ENCODE measurements around the gene LSP1. TPM values are rescaled to one million over a fixed set of nuclear protein-coding genes. Genes with fewer than 3 reads are reported as not detected.

LSP1 gene
- total RNA-seq, 1 donor from 2014 or later = 29.2 TPM

DNA sequence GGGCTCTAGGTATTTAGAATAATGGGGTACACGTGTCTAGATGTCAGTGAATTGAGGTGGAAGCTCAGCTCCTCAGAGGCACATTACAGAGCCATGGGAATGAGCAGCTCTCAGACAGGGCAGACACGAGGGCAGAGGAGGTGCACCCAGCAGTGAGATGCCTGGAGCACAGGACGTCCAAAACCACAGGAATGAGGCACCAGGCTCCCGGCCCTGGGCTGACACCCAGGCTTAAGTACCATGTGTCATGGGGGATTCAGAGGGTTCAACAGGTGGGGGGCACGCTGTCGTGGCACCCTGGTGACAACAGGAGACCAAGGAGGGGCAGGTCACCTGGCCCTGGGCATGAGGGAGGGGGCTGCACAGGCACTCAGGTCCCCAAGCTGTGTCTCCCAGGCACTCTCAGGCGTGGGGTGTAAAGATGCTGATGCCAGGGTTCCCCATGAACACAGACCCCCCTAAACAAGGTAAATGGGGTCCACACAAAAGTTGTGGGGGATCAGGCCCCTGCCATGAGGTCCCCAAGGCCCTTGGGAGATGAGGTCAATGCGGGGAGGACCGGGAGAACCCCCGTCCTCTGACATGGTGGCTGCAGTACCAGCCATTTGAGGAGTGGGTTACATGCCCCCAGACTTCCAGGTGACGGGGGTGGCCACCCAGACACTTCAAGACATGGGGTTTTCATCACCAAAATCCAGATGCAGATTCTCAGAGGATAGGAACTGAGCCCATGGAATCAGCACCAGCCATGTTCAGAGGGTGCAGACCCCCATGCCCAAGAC, 23.7 kb upstream of the LSP1 start:
- Histone ChIP-seq H3K4me1 (ENCODE audit: control insufficient read depth in 3 of 3, insufficient read depth in 3 of 3, low read length in 3 of 3) (peaks cover 14 to 20% (median 17%) of the 10 kb centered on the region in 3 donors), H3K4me3 (ENCODE audit: low read length in 3 of 3) (no peak overlapping the region), H3K36me3 (ENCODE audit: control insufficient read depth in 3 of 3, insufficient read depth in 3 of 3, low read length in 3 of 3) (no peaks in the 10 kb centered on the region), H3K27ac (ENCODE audit: low read depth, low read length) (no peak overlapping the region), H3K27me3 (ENCODE audit: control insufficient read depth in 3 of 3, insufficient read depth in 3 of 3, low read length in 3 of 3) (peaks cover 4 to 39% (median 14%) of the 10 kb centered on the region in 3 donors), H3K9ac (ENCODE audit: low read depth in 1 of 3, low read length in 3 of 3) (no peak overlapping the region), H3K9me3 (ENCODE audit: control insufficient read depth in 3 of 3, low read length in 3 of 3) (no peaks in the 10 kb centered on the region)

GRCh38 chr11:1830004-1830321, 22.9 kb upstream of the LSP1 start:
- Histone ChIP-seq H3K27me3 (ENCODE audit: control insufficient read depth in 3 of 3, insufficient read depth in 3 of 3, low read length in 3 of 3) (peaks cover 4 to 41% (median 14%) of the 10 kb centered on the region in 3 donors), H3K9me3 (ENCODE audit: control insufficient read depth in 3 of 3, low read length in 3 of 3) (no peaks in the 10 kb centered on the region), H3K4me3 (ENCODE audit: low read length in 3 of 3) (no peak overlapping the region), H3K36me3 (ENCODE audit: control insufficient read depth in 3 of 3, insufficient read depth in 3 of 3, low read length in 3 of 3) (no peaks in the 10 kb centered on the region), H3K27ac (ENCODE audit: low read depth, low read length) (no peak overlapping the region), H3K9ac (ENCODE audit: low read depth in 1 of 3, low read length in 3 of 3) (no peak overlapping the region), H3K4me1 (ENCODE audit: control insufficient read depth in 3 of 3, insufficient read depth in 3 of 3, low read length in 3 of 3) (peaks cover 14 to 20% (median 17%) of the 10 kb centered on the region in 3 donors)

DNA sequence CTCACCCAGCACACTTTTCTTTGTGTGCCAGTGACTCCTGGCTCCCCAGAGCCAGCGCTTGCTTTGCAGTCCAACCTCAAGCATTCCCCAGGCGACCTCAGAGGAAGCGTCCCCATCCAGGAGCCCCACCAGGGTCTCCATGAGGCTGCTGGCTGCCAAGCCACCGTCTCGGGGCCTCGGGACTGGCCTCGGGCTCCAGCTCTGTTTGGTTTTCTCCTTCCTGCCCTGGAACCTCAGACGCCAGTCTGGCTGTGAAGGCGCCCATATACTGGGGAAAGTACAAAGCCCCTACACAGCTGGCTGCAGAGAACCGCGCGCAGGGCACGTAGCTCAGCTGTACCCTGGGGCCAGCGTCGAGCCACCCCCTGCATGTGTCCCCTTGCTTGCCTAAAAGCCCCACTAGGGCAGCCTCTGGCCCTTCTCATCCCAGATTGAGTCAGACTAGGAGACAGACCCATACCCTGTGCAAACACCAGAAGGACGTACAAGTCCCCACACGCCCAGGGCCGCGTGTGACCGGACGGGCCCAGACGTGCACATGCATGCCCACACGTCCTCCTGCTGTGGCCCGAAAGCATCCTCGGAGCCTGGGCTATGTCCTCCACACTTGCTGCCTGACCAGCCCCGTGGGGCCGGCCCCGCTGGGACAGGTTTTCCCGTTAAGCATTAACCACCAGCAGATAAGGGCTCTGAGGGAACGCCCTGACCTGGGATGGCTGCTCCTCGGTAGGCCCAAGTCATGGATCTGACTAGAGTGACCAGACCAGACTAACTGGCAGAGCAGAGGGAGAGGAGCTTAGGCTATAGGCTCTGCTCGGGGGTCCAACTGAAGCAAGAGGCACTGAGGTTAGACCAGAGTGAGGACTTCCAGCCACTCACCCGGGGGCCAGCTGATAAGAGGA, 22.3 kb upstream of the LSP1 start:
- H3K27me3 ChIP-seq (ENCODE audit: control insufficient read depth in 3 of 3, insufficient read depth in 3 of 3, low read length in 3 of 3) = peaks cover 4 to 37% (median 14%) of the 10 kb centered on the region in 3 donors
- no peaks in the 10 kb centered on the region for H3K9me3 ChIP-seq (ENCODE audit: control insufficient read depth in 3 of 3, low read length in 3 of 3)
- peaks cover 14 to 20% (median 17%) of the 10 kb centered on the region in 3 donors for H3K4me1 ChIP-seq (ENCODE audit: control insufficient read depth in 3 of 3, insufficient read depth in 3 of 3, low read length in 3 of 3)
- no peak overlapping the region for H3K9ac ChIP-seq (ENCODE audit: low read depth in 1 of 3, low read length in 3 of 3)
- H3K27ac ChIP-seq (ENCODE audit: low read depth, low read length) = no peak overlapping the region
- H3K4me3 ChIP-seq (ENCODE audit: low read length in 3 of 3) = no peak overlapping the region
- no peaks in the 10 kb centered on the region for H3K36me3 ChIP-seq (ENCODE audit: control insufficient read depth in 3 of 3, insufficient read depth in 3 of 3, low read length in 3 of 3)

- Histone ChIP-seq H3K4me1 (ENCODE audit: control insufficient read depth in 3 of 3, insufficient read depth in 3 of 3, low read length in 3 of 3) (peaks cover 14 to 17% (median 17%) of the 10 kb centered on the region in 3 donors), H3K36me3 (ENCODE audit: control insufficient read depth in 3 of 3, insufficient read depth in 3 of 3, low read length in 3 of 3) (no peaks in the 10 kb centered on the region), H3K27ac (ENCODE audit: low read depth, low read length) (no peak overlapping the region), H3K4me3 (ENCODE audit: low read length in 3 of 3) (no peak overlapping the region), H3K9ac (ENCODE audit: low read depth in 1 of 3, low read length in 3 of 3) (no peak overlapping the region), H3K27me3 (ENCODE audit: control insufficient read depth in 3 of 3, insufficient read depth in 3 of 3, low read length in 3 of 3) (peaks cover 4 to 33% (median 14%) of the 10 kb centered on the region in 3 donors), H3K9me3 (ENCODE audit: control insufficient read depth in 3 of 3, low read length in 3 of 3) (no peaks in the 10 kb centered on the region)
Measured at GRCh38 chr11:1831338-1832210, 21.3 kb upstream of the LSP1 start.

GRCh38 chr11:1832211-1832919, 20.5 kb upstream of the LSP1 start:
- H3K4me3 ChIP-seq (ENCODE audit: low read length in 3 of 3) = no peak overlapping the region
- H3K9ac ChIP-seq (ENCODE audit: low read depth in 1 of 3, low read length in 3 of 3) = no peak overlapping the region
- peaks cover 10 to 15% (median 11%) of the 10 kb centered on the region in 3 donors for H3K4me1 ChIP-seq (ENCODE audit: control insufficient read depth in 3 of 3, insufficient read depth in 3 of 3, low read length in 3 of 3)
- peaks cover 4 to 28% (median 11%) of the 10 kb centered on the region in 3 donors for H3K27me3 ChIP-seq (ENCODE audit: control insufficient read depth in 3 of 3, insufficient read depth in 3 of 3, low read length in 3 of 3)
- H3K36me3 ChIP-seq (ENCODE audit: control insufficient read depth in 3 of 3, insufficient read depth in 3 of 3, low read length in 3 of 3) = no peaks in the 10 kb centered on the region
- H3K9me3 ChIP-seq (ENCODE audit: control insufficient read depth in 3 of 3, low read length in 3 of 3) = no peaks in the 10 kb centered on the region
- H3K27ac ChIP-seq (ENCODE audit: low read depth, low read length) = no peak overlapping the region

- Histone ChIP-seq H3K9ac (ENCODE audit: low read depth in 1 of 3, low read length in 3 of 3) (no peak overlapping the region), H3K4me3 (ENCODE audit: low read length in 3 of 3) (no peak overlapping the region), H3K9me3 (ENCODE audit: control insufficient read depth in 3 of 3, low read length in 3 of 3) (no peaks in the 10 kb centered on the region), H3K4me1 (ENCODE audit: control insufficient read depth in 3 of 3, insufficient read depth in 3 of 3, low read length in 3 of 3) (peaks cover 8 to 16% (median 11%) of the 10 kb centered on the region in 3 donors), H3K27ac (ENCODE audit: low read depth, low read length) (no peak overlapping the region), H3K27me3 (ENCODE audit: control insufficient read depth in 3 of 3, insufficient read depth in 3 of 3, low read length in 3 of 3) (peaks cover 4 to 22% (median 5%) of the 10 kb centered on the region in 3 donors), H3K36me3 (ENCODE audit: control insufficient read depth in 3 of 3, insufficient read depth in 3 of 3, low read length in 3 of 3) (no peaks in the 10 kb centered on the region)
Measured at GRCh38 chr11:1832920-1833295, 20.0 kb upstream of the LSP1 start.

- Histone ChIP-seq H3K4me1 (ENCODE audit: control insufficient read depth in 3 of 3, insufficient read depth in 3 of 3, low read length in 3 of 3) (peaks cover 9 to 25% (median 14%) of the 10 kb centered on the region in 3 donors), H3K27me3 (ENCODE audit: control insufficient read depth in 3 of 3, insufficient read depth in 3 of 3, low read length in 3 of 3) (peaks cover 0 to 11% (median 4%) of the 10 kb centered on the region in 3 donors), H3K9ac (ENCODE audit: low read depth in 1 of 3, low read length in 3 of 3) (no peak overlapping the region), H3K4me3 (ENCODE audit: low read length in 3 of 3) (no peak overlapping the region), H3K9me3 (ENCODE audit: control insufficient read depth in 3 of 3, low read length in 3 of 3) (no peaks in the 10 kb centered on the region), H3K36me3 (ENCODE audit: control insufficient read depth in 3 of 3, insufficient read depth in 3 of 3, low read length in 3 of 3) (no peaks in the 10 kb centered on the region), H3K27ac (ENCODE audit: low read depth, low read length) (no peak overlapping the region)
Measured at GRCh38 chr11:1834062-1834610, 18.7 kb upstream of the LSP1 start.

DNA sequence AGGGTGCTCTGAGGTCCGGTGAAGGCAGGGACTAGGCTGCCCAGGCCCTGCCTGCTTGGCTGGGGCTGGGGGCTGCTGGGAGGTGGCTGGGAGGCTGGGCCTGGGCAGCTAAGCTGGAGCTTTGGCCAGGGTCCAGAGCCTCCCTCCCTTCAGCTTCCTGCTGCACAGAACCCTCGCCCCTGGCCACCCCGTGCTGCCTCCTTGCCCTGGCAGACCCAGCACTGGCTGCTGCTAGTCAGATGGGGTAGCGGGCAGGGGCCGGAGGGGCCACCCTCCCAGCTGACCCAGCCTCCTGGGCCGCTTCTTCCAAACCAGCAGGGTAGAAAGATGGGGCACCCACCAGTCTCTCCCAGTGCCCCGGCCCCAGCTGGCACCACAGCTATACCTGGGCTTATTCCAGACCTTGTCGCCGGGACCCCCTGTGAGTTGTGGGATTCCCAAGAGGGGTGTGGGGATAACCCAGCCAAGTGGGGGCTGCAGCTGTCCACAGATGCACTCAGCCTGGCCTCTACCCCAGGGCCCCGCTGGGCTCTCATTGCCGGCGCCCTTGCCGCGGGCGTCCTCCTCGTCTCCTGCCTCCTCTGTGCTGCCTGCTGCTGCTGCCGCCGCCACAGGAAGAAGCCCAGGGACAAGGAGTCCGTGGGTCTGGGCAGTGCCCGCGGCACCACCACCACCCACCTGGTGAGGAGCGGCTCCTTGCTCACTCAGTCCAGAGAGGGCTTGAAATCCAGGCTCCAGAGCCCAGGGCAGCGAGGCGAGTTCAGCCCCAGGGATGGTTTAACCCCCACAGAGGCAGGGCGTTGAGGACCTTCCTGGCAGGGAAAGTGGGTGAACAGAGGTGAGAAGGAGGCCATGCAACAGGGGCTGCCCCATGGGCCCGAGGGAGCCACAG, 17.9 kb upstream of the LSP1 start, which contains the start of gene SYT8:
Gene SYT8, plus strand, starts transcription at position 212 of the 892 bp plus-strand sequence. Its CDS starts 116 bp downstream, at position 328.
- H3K4me3 ChIP-seq (ENCODE audit: low read length in 3 of 3) = no peak within 1 kb of the TSS
- no peak within 1 kb of the TSS for H3K27ac ChIP-seq (ENCODE audit: low read depth, low read length)
- H3K9ac ChIP-seq (ENCODE audit: low read depth in 1 of 3, low read length in 3 of 3) = no peak within 1 kb of the TSS
- H3K4me1 ChIP-seq (ENCODE audit: control insufficient read depth in 3 of 3, insufficient read depth in 3 of 3, low read length in 3 of 3) = peaks cover 9 to 30% (median 17%) of the 10 kb centered on the region in 3 donors
- peaks cover 0 to 5% (median 4%) of the 10 kb centered on the region in 3 donors for H3K27me3 ChIP-seq (ENCODE audit: control insufficient read depth in 3 of 3, insufficient read depth in 3 of 3, low read length in 3 of 3)
- H3K36me3 ChIP-seq (ENCODE audit: control insufficient read depth in 3 of 3, insufficient read depth in 3 of 3, low read length in 3 of 3) = no peaks in the 10 kb centered on the region
- H3K9me3 ChIP-seq (ENCODE audit: control insufficient read depth in 3 of 3, low read length in 3 of 3) = no peaks in the 10 kb centered on the region

Measured in skeletal muscle tissue (tissue), 4 donors.